Caki2 (cell line): ENCODE results near the gene ANP32B. TPM values are rescaled to one million over a fixed set of nuclear protein-coding genes. Genes with fewer than 3 reads are reported as not detected.

ENCODE experiments used
- DNase-seq: peaks from one replicate; pipeline ENCODE4 v3.0.0-alpha.2; 2015; ENCODE audit warnings: low read depth
- in situ Hi-C: cut with HindIII; loops from 2 replicates; pipeline ENCODE4 v1.10.0; 2016; ENCODE audit warnings: low sequenced_read_pairs, low pct_unique_long_range_greater_than_20kb, mixed read lengths
- total RNA-seq: library from RNA; depleted of rRNA; stranded (reverse); fragments of >200 nt; shearing (Covaris generic); gene quantifications from 2 replicates; pipeline ENCODE4 v1.2.3, GENCODE V29; 2014; ENCODE audit warnings: low replicate concordance; rRNA removed

The ANP32B gene
- total RNA-seq, 1 experiment from 2014 or later: 7.2 TPM

DNA sequence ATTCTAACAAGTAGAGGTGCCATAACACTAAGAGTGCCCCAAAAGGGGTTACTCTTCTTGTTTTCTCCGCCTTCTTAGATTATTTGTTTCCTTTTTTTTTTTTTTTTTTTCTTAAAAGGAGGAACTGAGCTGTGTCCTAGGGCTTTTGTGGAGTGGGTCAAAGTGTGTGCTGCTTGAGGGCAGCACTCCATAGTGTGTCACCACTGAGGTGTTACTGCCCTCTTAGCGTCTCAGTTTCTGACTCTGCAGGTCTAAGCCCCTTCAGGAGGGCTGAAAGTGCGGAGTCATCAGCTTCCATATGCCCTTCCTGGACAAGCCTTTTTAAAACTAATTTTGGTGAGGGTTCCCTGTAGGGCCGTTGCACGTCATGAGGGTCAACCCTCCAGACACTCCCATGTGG is 60.8 kb downstream of the ANP32B start:
- in situ Hi-C loops: no loop called here
- no peak for DNase-seq

DNA sequence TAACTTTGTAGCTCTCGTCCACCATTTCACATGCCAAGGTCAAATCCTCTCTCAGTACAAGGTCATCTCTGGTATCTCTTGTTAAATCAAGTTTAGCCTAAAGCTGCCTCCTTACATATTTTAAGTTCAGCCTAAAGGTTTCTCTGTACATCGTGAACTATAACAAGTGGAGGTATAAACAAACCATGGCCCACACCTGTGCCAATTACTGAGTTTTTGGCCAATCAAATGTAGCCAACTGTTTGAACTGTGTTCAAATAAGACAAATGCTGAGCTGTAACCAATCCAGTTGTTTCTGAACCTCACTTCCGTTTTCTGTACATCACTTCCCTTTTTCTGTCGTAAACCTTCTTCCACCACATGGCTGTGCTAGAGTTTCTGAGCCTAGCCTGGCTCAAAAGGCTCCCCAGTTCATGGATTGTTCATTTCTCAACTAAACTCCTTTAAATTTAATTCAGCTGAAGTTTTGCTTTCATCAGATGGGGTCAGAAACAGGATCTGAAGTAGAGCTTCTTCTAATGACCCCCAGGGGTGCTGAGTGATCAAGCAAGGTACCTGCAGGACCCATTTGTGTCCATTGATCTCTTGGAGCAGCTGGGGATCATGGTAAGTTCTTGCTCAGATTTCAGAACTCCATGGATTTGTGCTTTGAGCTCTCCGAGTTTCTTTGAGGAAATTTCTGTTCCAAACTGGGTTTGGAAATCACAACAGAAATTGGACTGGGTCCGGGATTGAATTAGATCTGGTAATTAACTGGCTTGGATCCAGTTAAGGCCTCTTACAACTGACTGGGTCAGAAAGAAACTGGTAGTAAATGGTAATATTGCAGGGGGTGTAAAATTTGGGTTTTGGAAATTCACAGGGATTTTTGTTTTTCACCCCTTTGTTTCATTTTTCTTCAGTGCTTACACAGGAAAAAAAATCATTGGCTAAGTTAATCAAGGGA is 62.4 kb downstream of the ANP32B start:
- in situ Hi-C loops: no loop called here
- no peak for DNase-seq

DNA sequence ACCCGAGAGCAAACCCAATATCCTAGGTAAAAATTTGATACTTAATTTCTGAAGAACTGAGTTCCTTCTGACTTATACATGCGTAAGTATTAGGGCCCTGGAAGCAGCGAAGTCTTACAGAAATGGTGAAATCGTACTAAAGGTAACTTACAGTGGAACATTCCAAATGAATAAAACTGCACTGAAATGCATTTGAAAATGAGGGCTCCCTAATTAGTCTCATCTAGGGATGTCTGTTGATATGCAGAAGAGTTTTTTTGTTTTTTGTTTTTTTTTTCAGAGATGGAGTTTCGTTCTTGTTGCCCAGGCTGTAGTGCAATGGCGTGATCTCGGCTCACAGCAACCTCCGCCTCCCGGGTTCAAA is 63.0 kb downstream of the ANP32B start:
- no peak for DNase-seq
- in situ Hi-C loops: no loop called here

DNA sequence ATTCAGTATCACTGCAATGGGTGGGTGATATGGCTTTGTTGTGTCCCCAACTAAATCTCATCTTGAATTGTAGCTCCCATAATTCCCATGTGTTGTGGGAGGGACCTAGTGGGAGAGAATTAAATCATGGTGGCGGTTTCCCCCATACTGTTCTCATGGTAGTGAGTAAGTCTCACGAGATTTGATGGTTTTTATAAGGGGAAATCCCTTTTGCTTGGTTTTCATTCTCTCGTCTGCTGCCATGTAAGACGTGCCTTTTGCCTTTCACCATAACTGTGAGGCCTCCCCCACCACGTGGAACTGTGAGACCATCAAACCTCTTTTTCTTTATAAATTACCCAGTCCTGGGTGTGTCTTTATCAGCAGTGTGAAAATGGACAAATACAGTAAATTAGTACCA is 63.9 kb downstream of the ANP32B start:
- in situ Hi-C loops: no loop called here
- no peak for DNase-seq

DNA sequence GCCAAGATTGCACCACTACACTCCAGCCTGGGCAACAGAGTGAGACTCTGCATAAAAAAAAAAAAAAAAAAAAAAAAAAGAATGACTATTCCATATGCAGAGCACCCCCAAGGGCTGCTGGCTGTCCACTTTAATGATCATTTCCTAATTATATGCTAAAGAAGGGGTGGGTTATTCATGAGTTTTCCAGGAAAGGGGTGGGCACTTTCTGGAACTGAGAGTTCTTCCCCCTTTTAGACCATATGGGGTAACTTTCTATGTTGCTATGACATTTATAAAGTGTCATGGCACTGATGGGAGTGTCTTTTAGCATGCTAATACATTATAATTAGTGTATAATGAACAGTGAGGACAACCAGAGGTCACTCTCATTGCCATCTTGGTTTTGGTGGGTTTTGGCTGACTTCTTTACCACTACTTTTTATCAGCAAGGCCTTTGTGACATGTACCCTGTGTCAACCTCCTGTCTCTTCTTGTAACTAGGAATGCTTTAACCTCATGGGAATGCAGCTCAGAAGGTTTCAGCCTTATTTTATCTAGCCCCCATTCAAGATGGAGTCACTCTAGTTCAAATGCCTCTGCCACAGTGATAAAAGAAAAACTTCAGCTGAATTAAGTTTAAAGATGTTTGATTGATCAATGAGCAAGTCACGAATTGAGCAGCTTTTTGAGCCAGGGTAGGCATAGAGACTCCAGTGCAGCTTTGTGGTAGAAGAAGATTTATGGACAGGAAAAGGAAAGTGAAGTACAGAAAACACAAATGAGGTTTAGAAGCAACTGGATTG is 66.3 kb downstream of the ANP32B start:
- in situ Hi-C loops: no loop called here
- no peak for DNase-seq

DNA sequence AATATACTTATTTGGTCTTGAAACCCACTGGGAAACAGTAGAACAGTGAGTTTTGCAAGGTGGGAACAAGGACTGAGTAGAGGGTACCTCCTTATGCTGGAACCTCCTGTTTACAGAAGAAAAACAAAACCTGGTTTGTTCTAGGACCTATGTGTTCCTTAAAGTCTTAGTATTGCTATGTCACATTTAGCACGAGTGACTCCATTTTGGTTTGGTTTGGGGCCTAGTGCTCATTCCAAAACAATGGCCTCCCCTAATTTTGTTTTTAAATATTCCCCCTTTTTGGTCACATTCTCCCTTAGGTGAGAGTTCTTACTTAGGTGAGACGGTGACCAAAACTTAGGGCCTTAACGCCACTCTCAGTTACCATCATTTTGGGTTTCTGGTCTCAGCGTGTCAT is 67.2 kb downstream of the ANP32B start:
- DNase-seq: no peak
- in situ Hi-C loops: no loop called here

DNA sequence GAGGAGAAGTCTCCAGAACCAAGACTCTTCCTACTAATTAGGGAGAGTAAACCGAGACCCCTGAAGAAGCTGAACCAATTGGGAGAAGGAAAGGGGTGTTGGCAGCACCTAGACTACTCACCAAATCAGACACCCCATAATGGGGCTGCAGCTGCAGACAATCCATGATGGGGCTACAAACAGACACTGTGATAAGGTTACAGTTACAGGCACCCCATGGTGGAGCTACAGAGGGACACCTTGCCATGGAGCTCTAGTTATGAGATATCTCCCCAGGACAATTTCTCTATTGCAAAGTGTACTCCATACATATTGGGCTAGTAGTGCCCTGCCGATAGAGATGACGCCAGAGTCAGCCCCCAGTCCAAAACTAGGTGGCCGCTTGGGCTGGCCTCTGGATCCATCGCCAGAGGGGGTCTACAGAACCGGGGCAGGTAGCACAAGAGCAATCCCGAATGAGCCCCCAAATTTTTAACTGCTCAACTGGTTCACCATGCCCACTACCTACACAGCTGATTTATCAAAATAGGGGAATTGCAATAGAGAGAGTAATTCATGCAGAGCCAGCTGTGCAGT is 71.3 kb downstream of the ANP32B start:
- DNase-seq: no peak
- in situ Hi-C loops: no loop called here

DNA sequence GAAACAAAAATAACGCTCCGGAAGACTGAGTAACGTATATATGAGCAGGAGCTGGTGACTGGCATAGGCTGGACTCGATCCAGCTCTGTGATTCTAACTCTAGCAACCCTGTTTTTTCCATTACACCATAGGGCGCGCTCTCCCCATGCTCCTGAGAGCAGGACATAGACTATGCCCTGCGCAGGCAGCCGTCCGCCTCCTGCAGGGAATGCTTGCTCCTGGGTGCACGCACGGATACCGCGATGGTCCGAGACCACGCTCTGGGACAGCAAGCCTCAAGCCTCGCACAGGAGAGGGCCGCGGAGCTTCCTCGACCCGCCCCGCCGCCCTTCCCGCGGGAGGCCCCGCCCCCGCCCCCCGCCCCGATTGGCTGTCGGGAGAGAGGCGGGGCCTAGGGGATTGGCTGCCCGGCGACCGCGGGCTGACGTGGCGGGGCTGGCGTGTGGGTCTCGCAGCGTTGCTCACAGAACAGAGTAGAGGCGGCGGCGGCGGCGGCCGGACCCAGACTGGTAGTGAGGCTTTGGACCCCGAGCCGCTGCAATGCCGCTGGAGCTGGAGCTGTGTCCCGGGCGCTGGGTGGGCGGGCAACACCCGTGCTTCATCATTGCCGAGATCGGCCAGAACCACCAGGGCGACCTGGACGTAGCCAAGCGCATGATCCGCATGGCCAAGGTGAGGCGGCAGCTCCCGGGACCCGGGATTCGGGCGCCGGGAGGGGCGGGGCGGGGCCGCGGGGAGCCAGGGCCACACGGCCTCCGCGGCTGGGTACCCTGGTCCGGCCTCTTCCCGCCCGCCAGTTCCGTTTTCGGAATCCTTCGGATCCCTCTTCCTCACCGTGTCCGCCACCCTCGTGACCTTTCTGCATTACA is 73.4 kb downstream of the ANP32B start, which contains the start of gene NANS:
NANS (plus strand) TSS at position 464 of the 869 bp plus-strand sequence; CDS start at position 541, 77 bp downstream.
- in situ Hi-C loops: no loop called here

DNA sequence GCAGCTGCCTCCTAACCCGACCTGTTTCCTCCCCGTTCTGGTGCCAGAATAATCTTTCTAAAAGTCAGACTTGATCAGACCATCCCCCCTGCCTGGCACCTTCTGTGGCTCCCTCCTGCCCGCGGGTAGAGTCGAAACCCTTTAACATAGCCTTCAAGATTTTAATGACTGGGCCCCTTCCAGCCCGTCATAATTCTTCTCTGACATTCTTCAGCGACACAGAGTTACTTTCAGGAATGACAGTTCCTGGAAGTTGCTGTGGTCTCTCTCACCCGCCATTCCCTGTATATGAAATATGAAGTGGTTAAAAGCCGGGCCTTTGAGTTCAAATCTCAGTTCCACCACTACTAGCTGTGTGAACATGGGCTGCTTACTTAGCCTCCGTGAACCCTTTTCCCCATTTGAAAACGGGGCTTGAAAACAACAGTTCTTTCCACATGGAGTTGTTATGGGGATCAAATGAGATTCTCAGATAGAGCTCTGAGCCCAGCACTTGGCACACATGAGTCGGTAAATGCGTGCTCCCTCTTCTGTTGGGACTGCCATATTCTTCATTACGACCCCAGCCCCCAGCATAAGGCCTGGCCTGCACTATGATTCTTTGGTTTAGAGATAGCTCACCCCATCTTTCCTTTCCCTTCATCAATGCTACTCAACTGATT is 74.1 kb downstream of the ANP32B start:
- DNase-seq: peak; percentile 27
- in situ Hi-C loops: no loop called here

More for the DNA sequence above, 73.4 kb downstream of the ANP32B start, which contains the start of gene NANS:
- peak; percentile 93 for DNase-seq

DNA sequence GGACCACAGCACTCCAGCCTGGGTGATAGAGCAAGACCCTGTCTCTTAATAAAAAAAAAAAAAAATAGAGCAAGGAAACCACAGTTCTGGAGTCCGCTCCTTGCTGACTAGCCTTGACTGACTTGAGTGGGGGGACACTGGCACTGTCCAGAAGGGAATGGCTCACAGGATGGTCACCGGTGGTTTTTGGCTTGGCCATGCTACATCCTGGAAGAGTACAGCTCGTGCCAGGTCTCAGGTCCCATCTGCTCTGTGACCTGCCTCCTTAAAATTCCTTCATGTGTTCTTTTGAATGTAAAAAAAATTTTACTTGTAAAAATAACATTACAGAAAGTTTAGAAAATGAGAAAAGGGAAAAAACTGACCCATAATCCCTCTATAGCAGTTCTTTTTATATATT is 79.0 kb downstream of the ANP32B start:
- no peak for DNase-seq
- in situ Hi-C loops: no loop called here

DNA sequence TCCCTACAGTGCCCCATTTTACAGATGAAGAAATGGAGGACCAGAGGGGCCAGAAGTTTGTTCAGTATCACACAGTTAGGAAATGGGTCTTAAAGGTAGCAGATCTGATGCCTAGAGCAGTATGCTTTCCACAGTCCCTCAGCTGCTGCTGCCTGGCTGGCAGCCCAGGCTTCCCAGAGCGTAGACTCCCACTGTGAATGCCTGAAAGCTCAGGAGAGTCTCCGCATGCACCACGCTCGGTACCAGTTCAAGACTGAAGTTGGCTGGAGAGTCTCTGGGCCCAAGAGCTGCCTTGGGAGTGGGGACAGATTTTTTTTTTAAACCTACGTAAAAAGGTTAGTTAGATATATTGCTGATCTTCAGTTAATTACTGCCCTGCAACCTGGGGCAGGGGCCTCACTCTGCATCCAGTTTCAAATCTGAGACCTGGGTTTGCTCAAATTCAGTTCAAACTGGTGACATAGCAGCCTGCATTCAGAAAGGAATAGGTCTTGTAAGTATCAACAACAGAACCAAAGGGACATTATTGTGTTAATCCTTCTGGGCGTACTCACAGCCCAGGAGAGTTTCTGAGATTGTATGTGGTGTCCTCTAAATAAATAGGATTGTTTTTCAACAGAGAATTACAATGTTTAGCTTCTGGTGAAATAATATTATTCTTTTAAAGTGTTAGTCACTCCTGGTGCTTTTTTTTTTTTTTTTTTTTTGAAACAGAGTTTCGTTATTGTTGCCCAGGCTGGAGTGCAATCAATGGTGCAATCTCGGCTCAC is 81.7 kb downstream of the ANP32B start:
- in situ Hi-C loops: no loop called here
- peak; percentile 46 for DNase-seq

Other genes with a start within 250 kb of the ANP32B start
- not detected in 2 replicates for gene FOXE1, start 130.1 kb upstream of the ANP32B start, total RNA-seq
- 29.8 and 36.7 TPM in 2 replicates for gene TRMO, start 60.8 kb upstream of the ANP32B start, total RNA-seq
- gene HEMGN, start 45.2 kb upstream of the ANP32B start, total RNA-seq: not detected in 2 replicates
- gene NANS, start 73.4 kb downstream of the ANP32B start, total RNA-seq: 60.8 and 98.6 TPM in 2 replicates
- gene TRIM14, start 135.9 kb downstream of the ANP32B start, total RNA-seq: 5.7 and 14.6 TPM in 2 replicates
- 2.0 and 2.3 TPM in 2 replicates for gene CORO2A, start 209.3 kb downstream of the ANP32B start, total RNA-seq